GM13976 (cell line): Measurements from ENCODE around the gene CASK.

Experiments used
- DNase-seq: peaks from one replicate; pipeline ENCODE4 v3.0.0; 2012; ENCODE audit warnings: low spot score
- CTCF ChIP-seq: IDR thresholded peaks from 2 replicates; pipeline ENCODE4 v1.5.1; 2012; ENCODE audit warnings: borderline replicate concordance, mild to moderate bottlenecking; ENCODE audit not compliant: insufficient read depth; ENCODE audit errors: extremely low read depth, missing control alignments, control extremely low read depth
- in situ Hi-C: fragments of 300-500 bp; cut with MboI; formaldehyde crosslinking; loops from one replicate; pipeline ENCODE4 v1.12.0; 2022; ENCODE audit warnings: low sequenced_read_pairs, mixed read lengths, inconsistent platforms; ENCODE audit not compliant: unreplicated experiment

Gene CASK

GRCh38 chrX:41718481-41719235 is 204.7 kb downstream of the CASK start:
- DNase-seq = no peak
- in situ Hi-C loops = no loop called here
- TF ChIP-seq CTCF = no peak

GRCh38 chrX:41716767-41717473 is 206.4 kb downstream of the CASK start:
- no peak for TF ChIP-seq CTCF
- in situ Hi-C loops = no loop called here
- no peak for DNase-seq

GRCh38 chrX:41716222-41716621 is 207.1 kb downstream of the CASK start:
- in situ Hi-C loops = no loop called here
- no peak for DNase-seq
- no peak for TF ChIP-seq CTCF

GRCh38 chrX:41711021-41711667 is 212.2 kb downstream of the CASK start:
- TF ChIP-seq CTCF = no peak

GRCh38 chrX:41708486-41708885 is 214.9 kb downstream of the CASK start:
- in situ Hi-C loops = no loop called here
- TF ChIP-seq CTCF = no peak
- no peak for DNase-seq

More at GRCh38 chrX:41711021-41711667, 212.2 kb downstream of the CASK start:
- in situ Hi-C loops = no loop called here
- no peak for DNase-seq

- no peak for TF ChIP-seq CTCF
- in situ Hi-C loops = no loop called here
- DNase-seq = no peak
These were observed 216.1 kb downstream of the CASK start for GRCh38 chrX:41707218-41707617.
